Lower lobe of right lung (tissue), 2 donors: ENCODE data around the gene PXN. TPM values are rescaled to one million over a fixed set of nuclear protein-coding genes. Genes with fewer than 3 reads are reported as not detected.
A peak's percentile ranks its signal among the peaks of the same experiment; 100 is the strongest.

Experiments
- ATAC-seq, 2 donors: fragments of 200-7000 bp; cut with Tn5 transposase; one replicate each; pipeline ENCODE4 v1.9.1; 2020 to 2022; ENCODE audit warnings: mild to moderate bottlenecking in 2 of 2, moderate library complexity in 2 of 2
- DNase-seq: peaks from one replicate; pipeline ENCODE4 v3.0.0-alpha.2; 2020
- H3K27ac ChIP-seq: fragments of 200-600 bp; one replicate; pipeline ENCODE4 v1.8.0; 2022
- H3K27me3 ChIP-seq: fragments of 200-600 bp; one replicate; pipeline ENCODE4 v1.8.0; 2022; ENCODE audit warnings: low read depth
- H3K36me3 ChIP-seq: fragments of 200-600 bp; one replicate; pipeline ENCODE4 v1.8.0; 2022; ENCODE audit warnings: mild to moderate bottlenecking
- H3K4me1 ChIP-seq: fragments of 200-600 bp; one replicate; pipeline ENCODE4 v1.8.0; 2022
- H3K4me3 ChIP-seq: fragments of 200-600 bp; one replicate; pipeline ENCODE4 v1.8.0; 2022; ENCODE audit warnings: mild to moderate bottlenecking
- H3K9me3 ChIP-seq: fragments of 200-600 bp; one replicate; pipeline ENCODE4 v1.8.0; 2022
- CTCF ChIP-seq: fragments of 200-600 bp; IDR thresholded peaks from one replicate; pipeline ENCODE4 v1.8.0; 2022; ENCODE audit warnings: antibody characterized with exemption, mild to moderate bottlenecking
- intact Hi-C: fragments of 100-400 bp; cut with DNase I; formaldehyde crosslinking; loops from one replicate; pipeline ENCODE4 v1.11.0; 2022
- long read RNA-seq: library from polyadenylated mRNA; unstranded; transcript quantifications from one replicate; pipeline ENCODE4 v2.0.0, GENCODE V29; 2021
- total RNA-seq: library from RNA; stranded (reverse); fragmentation: NEBNext Ultra II Directional; extraction: Animal tissue kit (Norgen Biotek cat#: 25700); gene quantifications from one replicate; pipeline ENCODE4 v1.2.1, GENCODE V29; 2021
- donor health status: DM: no; HTN: yes; CAD: no; lungs with severe emphysema.

Gene PXN
- total RNA-seq: 105 TPM
- long read RNA-seq, transcript PXN-204 (11 exons, 3,683 nt): major isoform, 6 of 237 reads
- long read RNA-seq, partial matches to known transcripts: 11 of 237 reads
- long read RNA-seq, other reads (novel, unspliced or antisense): 218 of 237 reads

- Histone ChIP-seq H3K9me3 (no peaks in the 10 kb centered on the region), H3K27me3 (no peaks in the 10 kb centered on the region), H3K27ac (peak within 1 kb of the TSS; percentile 91), H3K36me3 (peaks cover 5% of the 10 kb centered on the region), H3K4me3 (peak within 1 kb of the TSS; percentile 90), H3K4me1 (peaks cover 67% of the 10 kb centered on the region)
- DNase-seq (peak; percentile 91), ATAC-seq (peak; percentile 89 to 97)
- TF ChIP-seq CTCF: peak; percentile 85
- intact Hi-C loops: loop anchor here (5.0 kb wide), 1 partner anchor 38 kb away; no protein-coding TSS in a partner anchor
Measured at GRCh38 chr12:120265473-120266179, at the start of gene PXN. Gene PXN, minus strand, starts transcription at chr12:120265730. Its CDS starts 101 bp downstream, at chr12:120265629.

- Histone ChIP-seq H3K27ac (no peak overlapping the region), H3K4me1 (peaks cover 11% of the 10 kb centered on the region), H3K27me3 (no peaks in the 10 kb centered on the region), H3K36me3 (no peaks in the 10 kb centered on the region), H3K4me3 (no peak overlapping the region), H3K9me3 (no peaks in the 10 kb centered on the region)
- intact Hi-C loops: no loop called here
- no peak for TF ChIP-seq CTCF
- DNase-seq (no peak), ATAC-seq (no peak)
Measured at GRCh38 chr12:120314220-120314619, 48.7 kb upstream of the PXN start.

GRCh38 chr12:120301962-120302815 is 36.7 kb upstream of the PXN start, which contains the start of gene SIRT4:
Gene SIRT4, plus strand, starts transcription at chr12:120302321. Its CDS starts 1,241 bp downstream, at chr12:120303562.
- DNase-seq: peak; percentile 92
- H3K27ac ChIP-seq: peak within 1 kb of the TSS; percentile 79

GRCh38 chr12:120292661-120293531 is 27.4 kb upstream of the PXN start, which contains the start of gene RNU4-1:
Gene RNU4-1, minus strand, starts transcription at chr12:120293237.
- Histone ChIP-seq H3K4me3 (peak within 1 kb of the TSS; percentile 61), H3K36me3 (no peaks in the 10 kb centered on the region), H3K9me3 (no peaks in the 10 kb centered on the region), H3K4me1 (peaks cover 11% of the 10 kb centered on the region), H3K27me3 (no peaks in the 10 kb centered on the region), H3K27ac (peak within 1 kb of the TSS; percentile 100)
- peak; percentile 55 for DNase-seq
- no peak for TF ChIP-seq CTCF
- peak; percentile 75 to 76 for ATAC-seq
- intact Hi-C loops: no loop called here

More at GRCh38 chr12:120301962-120302815, 36.7 kb upstream of the PXN start, which contains the start of gene SIRT4:
- no peaks in the 10 kb centered on the region for H3K27me3 ChIP-seq
- no peaks in the 10 kb centered on the region for H3K36me3 ChIP-seq
- no peaks in the 10 kb centered on the region for H3K9me3 ChIP-seq
- peaks cover 6% of the 10 kb centered on the region for H3K4me1 ChIP-seq
- peak; percentile 97 to 99 for ATAC-seq
- intact Hi-C loops: no loop called here
- TF ChIP-seq CTCF: peak; percentile 65
- H3K4me3 ChIP-seq: peak within 1 kb of the TSS; percentile 62

- Histone ChIP-seq H3K4me3 (peak overlapping the region; percentile 61), H3K36me3 (no peaks in the 10 kb centered on the region), H3K9me3 (no peaks in the 10 kb centered on the region), H3K27ac (peak overlapping the region; percentile 100), H3K27me3 (no peaks in the 10 kb centered on the region), H3K4me1 (peaks cover 11% of the 10 kb centered on the region)
- intact Hi-C loops: no loop called here
- peak; percentile 55 for DNase-seq
- peak; percentile 0 to 2 for ATAC-seq
- TF ChIP-seq CTCF: no peak
Measured at GRCh38 chr12:120292411-120292660, 26.8 kb upstream of the PXN start.
